OCI-LY7 (cell line): ENCODE measurements around the gene MGMT. TPM values are rescaled to one million over a fixed set of nuclear protein-coding genes. Genes with fewer than 3 reads are reported as not detected.

Experiments used
- BruUV-seq: library from RNA; stranded (reverse); fragments of 400-500 nt; replicated peaks from 2 replicates; lab custom pipeline; 2021; lab: Mats Ljungman, UMichigan
- CTCF ChIA-PET: fragments of 300-600 bp; sonication (Branson Sonifier 250); formaldehyde crosslinking; loops from one replicate; lab custom pipeline; 2022; ENCODE audit warnings: antibody characterized with exemption; ENCODE audit not compliant: unreplicated experiment; lab: Charles Lee
- POLR2A ChIA-PET: fragments of 300-600 bp; sonication (Branson Sonifier 250); formaldehyde crosslinking; loops from one replicate; lab custom pipeline; 2022; ENCODE audit warnings: antibody characterized with exemption; lab: Charles Lee
- DNase-seq: peaks from one replicate; pipeline ENCODE4 v3.0.0-alpha.2; 2015; ENCODE audit warnings: low spot score
- H2AFZ ChIP-seq: fragments of 200-600 bp; sonication (generic), shearing (Covaris generic); 2 replicates; pipeline ENCODE4 v1.6.1; 2014; ENCODE audit warnings: mild to moderate bottlenecking, antibody characterized with exemption, low read length, moderate library complexity
- H3K27ac ChIP-seq: fragments of 200-600 bp; sonication (generic); 2 replicates; pipeline ENCODE4 v1.5.1; 2014; ENCODE audit warnings: mixed run types, low read depth, mild to moderate bottlenecking, moderate library complexity, low read length, inconsistent platforms; ENCODE audit not compliant: poor library complexity, severe bottlenecking
- H3K36me3 ChIP-seq: fragments of 200-600 bp; sonication (generic); 2 replicates; pipeline ENCODE4 v1.6.1; 2014; ENCODE audit warnings: mild to moderate bottlenecking, antibody characterized with exemption, low read length, moderate library complexity, mixed read lengths; ENCODE audit not compliant: insufficient read depth
- H3K4me1 ChIP-seq: fragments of 200-600 bp; sonication (generic); 2 replicates; pipeline ENCODE4 v1.5.1; 2014; ENCODE audit warnings: mild to moderate bottlenecking, low read length; ENCODE audit not compliant: insufficient read depth, poor library complexity, severe bottlenecking
- H3K4me2 ChIP-seq: fragments of 200-600 bp; sonication (generic); 2 replicates; pipeline ENCODE4 v1.6.1; 2014; ENCODE audit warnings: mild to moderate bottlenecking, low read length
- H3K4me3 ChIP-seq: fragments of 200-600 bp; sonication (generic); 2 replicates; pipeline ENCODE4 v1.5.1; 2014; ENCODE audit warnings: mild to moderate bottlenecking, low read depth, low read length; ENCODE audit not compliant: poor library complexity, severe bottlenecking
- H3K79me2 ChIP-seq: fragments of 200-600 bp; sonication (generic); 2 replicates; pipeline ENCODE4 v1.6.1; 2016; ENCODE audit warnings: low read depth, mild to moderate bottlenecking, low read length, moderate library complexity, mixed read lengths; ENCODE audit not compliant: insufficient read depth
- H3K9me2 ChIP-seq: fragments of 200-600 bp; sonication (generic); 2 replicates; pipeline ENCODE4 v1.6.1; 2016; ENCODE audit warnings: mild to moderate bottlenecking, low read length, mixed read lengths; ENCODE audit not compliant: insufficient read depth
- H3K9me3 ChIP-seq: fragments of 200-600 bp; sonication (generic); 2 replicates; pipeline ENCODE4 v1.6.1; 2014; ENCODE audit warnings: mild to moderate bottlenecking, mixed run types, low read length, mixed read lengths
- H4K20me1 ChIP-seq: fragments of 200-600 bp; sonication (generic); 2 replicates; pipeline ENCODE4 v1.6.1; 2014; ENCODE audit warnings: mild to moderate bottlenecking, antibody characterized with exemption, low read length, moderate library complexity, mixed read lengths; ENCODE audit not compliant: insufficient read depth
- EZH2phosphoT487 ChIP-seq: fragments of 200-600 bp; sonication (generic); IDR thresholded peaks from 2 replicates; pipeline ENCODE4 v1.6.1; 2018; ENCODE audit warnings: low read depth, borderline replicate concordance, mild to moderate bottlenecking, mixed run types, antibody characterized with exemption, low read length, moderate library complexity, mixed read lengths
- intact Hi-C: fragments of 100-400 bp; cut with micrococcal nuclease; formaldehyde crosslinking; loops from one replicate; pipeline ENCODE4 v1.10.0; 2022; ENCODE audit not compliant: unreplicated experiment
- total RNA-seq, 2 experiments: library from RNA; depleted of rRNA in 1 of 2; stranded (reverse); fragments of >200 nt in 1 of 2; shearing (Covaris generic) in 1 of 2; gene quantifications; 2 replicates each; pipeline ENCODE4 v1.2.3, GENCODE V29; 2014 to 2022
- TF ChIP-seq, protein P1 (sequence below): fragments of 200-600 bp; sonication (generic); conservative IDR thresholded peaks from 2 replicates; pipeline ENCODE4 v1.5.1; 2014; ENCODE audit warnings: mild to moderate bottlenecking, antibody characterized with exemption, low read length, moderate library complexity, mixed read lengths

MGMT gene
- total RNA-seq, 2 experiments from 2014 or later: 19.7 to 25.0 TPM

DNA sequence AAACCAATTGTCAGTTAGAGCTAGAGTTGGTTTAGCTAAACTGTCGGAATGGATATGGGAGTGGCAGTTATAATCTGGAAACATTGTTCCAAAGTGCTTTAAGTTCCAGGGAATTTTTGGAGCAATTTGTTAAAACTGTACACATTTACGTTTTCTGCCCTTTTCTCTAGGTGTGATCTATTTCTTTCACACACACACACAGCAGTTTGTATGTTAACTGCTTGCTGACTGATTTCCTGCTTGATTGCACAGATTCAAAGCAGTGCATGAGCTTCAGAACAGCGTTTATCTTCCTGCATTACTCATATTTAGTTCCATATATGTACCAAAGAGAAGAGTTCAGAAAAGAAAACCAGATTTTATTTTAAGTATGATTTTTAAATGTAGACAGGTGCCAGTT lies 57.9 kb downstream of the MGMT start:
- intact Hi-C loops: no loop called here
- H3K79me2 ChIP-seq: no peaks in the 10 kb centered on the region
- no peaks in the 10 kb centered on the region for H3K4me1 ChIP-seq
- ChIA-PET CTCF (no interaction called here), POLR2A (no interaction called here)
- no TSS peak for BruUV-seq
- H3K9me3 ChIP-seq: no peaks in the 10 kb centered on the region
- DNase-seq: no peak
- no peak overlapping the region for H3K27ac ChIP-seq
- H3K36me3 ChIP-seq: no peaks in the 10 kb centered on the region
- no peak overlapping the region for H3K4me3 ChIP-seq
- no peak overlapping the region for H3K4me2 ChIP-seq
- no peak for TF ChIP-seq EZH2phosphoT487
- TF ChIP-seq, protein P1, sequence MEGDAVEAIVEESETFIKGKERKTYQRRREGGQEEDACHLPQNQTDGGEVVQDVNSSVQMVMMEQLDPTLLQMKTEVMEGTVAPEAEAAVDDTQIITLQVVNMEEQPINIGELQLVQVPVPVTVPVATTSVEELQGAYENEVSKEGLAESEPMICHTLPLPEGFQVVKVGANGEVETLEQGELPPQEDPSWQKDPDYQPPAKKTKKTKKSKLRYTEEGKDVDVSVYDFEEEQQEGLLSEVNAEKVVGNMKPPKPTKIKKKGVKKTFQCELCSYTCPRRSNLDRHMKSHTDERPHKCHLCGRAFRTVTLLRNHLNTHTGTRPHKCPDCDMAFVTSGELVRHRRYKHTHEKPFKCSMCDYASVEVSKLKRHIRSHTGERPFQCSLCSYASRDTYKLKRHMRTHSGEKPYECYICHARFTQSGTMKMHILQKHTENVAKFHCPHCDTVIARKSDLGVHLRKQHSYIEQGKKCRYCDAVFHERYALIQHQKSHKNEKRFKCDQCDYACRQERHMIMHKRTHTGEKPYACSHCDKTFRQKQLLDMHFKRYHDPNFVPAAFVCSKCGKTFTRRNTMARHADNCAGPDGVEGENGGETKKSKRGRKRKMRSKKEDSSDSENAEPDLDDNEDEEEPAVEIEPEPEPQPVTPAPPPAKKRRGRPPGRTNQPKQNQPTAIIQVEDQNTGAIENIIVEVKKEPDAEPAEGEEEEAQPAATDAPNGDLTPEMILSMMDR: no peak
- H2AFZ ChIP-seq: no peak overlapping the region
- H4K20me1 ChIP-seq: no peaks in the 10 kb centered on the region
- no peaks in the 10 kb centered on the region for H3K9me2 ChIP-seq

DNA sequence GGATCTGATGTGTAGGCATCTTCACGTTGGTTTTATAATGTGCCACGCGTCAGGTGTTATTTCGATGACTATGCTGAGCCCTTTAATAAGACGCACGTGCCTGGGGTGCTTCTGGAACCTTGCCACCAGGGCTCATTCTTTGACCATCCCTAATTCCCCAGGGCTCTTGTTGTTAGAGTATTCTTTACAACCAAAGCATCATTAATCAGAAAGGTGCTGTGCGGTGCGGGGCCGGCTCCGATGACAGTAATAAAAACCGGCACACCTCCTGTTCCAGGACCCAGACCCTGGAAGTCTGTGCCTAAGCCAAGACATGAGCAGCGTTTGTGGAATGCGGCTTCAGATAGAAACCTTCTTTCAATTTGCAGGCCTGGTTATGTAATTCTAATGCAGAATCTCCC lies 58.4 kb downstream of the MGMT start:
- Histone ChIP-seq H3K4me1 (no peaks in the 10 kb centered on the region), H3K79me2 (no peaks in the 10 kb centered on the region), H3K27ac (no peak overlapping the region), H3K36me3 (no peaks in the 10 kb centered on the region), H3K9me3 (no peaks in the 10 kb centered on the region), H4K20me1 (no peaks in the 10 kb centered on the region), H3K9me2 (no peaks in the 10 kb centered on the region), H3K4me3 (no peak overlapping the region), H3K4me2 (no peak overlapping the region), H2AFZ (no peak overlapping the region)
- no TSS peak for BruUV-seq
- DNase-seq: no peak
- CTCF ChIA-PET: no interaction called here
- POLR2A ChIA-PET: no interaction called here
- TF ChIP-seq EZH2phosphoT487: no peak
- TF ChIP-seq, protein P1: no peak
- intact Hi-C loops: no loop called here

DNA sequence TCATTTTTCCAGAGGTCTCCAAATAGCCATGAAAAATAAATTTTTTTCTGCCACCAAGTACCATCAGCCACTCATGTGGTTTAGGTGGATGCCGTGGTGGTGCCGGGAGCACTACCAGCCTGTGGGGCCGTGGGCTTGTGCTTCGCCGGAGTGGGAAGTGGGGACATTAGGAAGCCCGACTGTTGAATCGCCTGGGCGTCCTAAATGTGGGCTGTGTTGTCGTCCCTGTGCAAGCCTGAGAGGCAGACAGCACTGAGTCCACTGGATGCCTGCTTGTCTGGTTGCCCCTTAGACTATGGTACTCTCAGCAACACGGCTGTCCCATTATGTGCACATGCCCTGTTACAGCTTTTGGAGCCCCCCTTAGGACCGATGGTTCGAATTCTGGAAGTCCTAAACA lies 59.9 kb downstream of the MGMT start:
- H2AFZ ChIP-seq: no peak overlapping the region
- no peak overlapping the region for H3K4me3 ChIP-seq
- H3K27ac ChIP-seq: no peak overlapping the region
- ChIA-PET CTCF (no interaction called here), POLR2A (no interaction called here)
- no peaks in the 10 kb centered on the region for H3K4me1 ChIP-seq
- no peak for DNase-seq
- H3K9me3 ChIP-seq: no peaks in the 10 kb centered on the region
- no peaks in the 10 kb centered on the region for H4K20me1 ChIP-seq
- intact Hi-C loops: no loop called here
- H3K79me2 ChIP-seq: no peaks in the 10 kb centered on the region
- no peak overlapping the region for H3K4me2 ChIP-seq
- H3K9me2 ChIP-seq: no peaks in the 10 kb centered on the region
- no peaks in the 10 kb centered on the region for H3K36me3 ChIP-seq
- TF ChIP-seq EZH2phosphoT487: no peak
- TF ChIP-seq, protein P1: no peak
- BruUV-seq: no TSS peak
